RKO (cell line): ENCODE measurements around the gene ITGA4.

Experiments
- DNase-seq: peaks from one replicate; pipeline ENCODE4 v3.0.0-alpha.2; 2016; ENCODE audit warnings: low spot score

ITGA4 gene

GRCh38 chr2:181575024-181575649, 118.0 kb downstream of the ITGA4 start:
- DNase-seq, result no peak

- DNase-seq, result no peak
Observed at GRCh38 chr2:181575650-181576025, 118.5 kb downstream of the ITGA4 start.

- DNase-seq, result no peak
Observed at GRCh38 chr2:181576431-181576830, 119.2 kb downstream of the ITGA4 start.

GRCh38 chr2:181578829-181579228, 121.6 kb downstream of the ITGA4 start:
- DNase-seq, result no peak

- no peak for DNase-seq
Observed at GRCh38 chr2:181581534-181581933, 124.3 kb downstream of the ITGA4 start.

GRCh38 chr2:181585732-181586131, 128.5 kb downstream of the ITGA4 start:
- no peak for DNase-seq
